Neural progenitor cell (in vitro differentiated cells): ENCODE results near the gene ZFHX3.

Experiments
- EZH2 ChIP-seq: fragments of 200-600 bp; sonication (generic); IDR thresholded peaks from 2 replicates; pipeline ENCODE4 v1.6.1; 2017; ENCODE audit warnings: antibody characterized with exemption, mild to moderate bottlenecking, moderate library complexity
- EZH2phosphoT487 ChIP-seq: fragments of 200-600 bp; sonication (generic); IDR thresholded peaks from 2 replicates; pipeline ENCODE4 v1.6.1; 2017; ENCODE audit warnings: antibody characterized with exemption
- TF ChIP-seq, protein P1 (sequence below): fragments of 200-600 bp; sonication (generic); IDR thresholded peaks from 2 replicates; pipeline ENCODE4 v1.5.1; 2017; ENCODE audit warnings: antibody characterized with exemption, mild to moderate bottlenecking

DNA sequence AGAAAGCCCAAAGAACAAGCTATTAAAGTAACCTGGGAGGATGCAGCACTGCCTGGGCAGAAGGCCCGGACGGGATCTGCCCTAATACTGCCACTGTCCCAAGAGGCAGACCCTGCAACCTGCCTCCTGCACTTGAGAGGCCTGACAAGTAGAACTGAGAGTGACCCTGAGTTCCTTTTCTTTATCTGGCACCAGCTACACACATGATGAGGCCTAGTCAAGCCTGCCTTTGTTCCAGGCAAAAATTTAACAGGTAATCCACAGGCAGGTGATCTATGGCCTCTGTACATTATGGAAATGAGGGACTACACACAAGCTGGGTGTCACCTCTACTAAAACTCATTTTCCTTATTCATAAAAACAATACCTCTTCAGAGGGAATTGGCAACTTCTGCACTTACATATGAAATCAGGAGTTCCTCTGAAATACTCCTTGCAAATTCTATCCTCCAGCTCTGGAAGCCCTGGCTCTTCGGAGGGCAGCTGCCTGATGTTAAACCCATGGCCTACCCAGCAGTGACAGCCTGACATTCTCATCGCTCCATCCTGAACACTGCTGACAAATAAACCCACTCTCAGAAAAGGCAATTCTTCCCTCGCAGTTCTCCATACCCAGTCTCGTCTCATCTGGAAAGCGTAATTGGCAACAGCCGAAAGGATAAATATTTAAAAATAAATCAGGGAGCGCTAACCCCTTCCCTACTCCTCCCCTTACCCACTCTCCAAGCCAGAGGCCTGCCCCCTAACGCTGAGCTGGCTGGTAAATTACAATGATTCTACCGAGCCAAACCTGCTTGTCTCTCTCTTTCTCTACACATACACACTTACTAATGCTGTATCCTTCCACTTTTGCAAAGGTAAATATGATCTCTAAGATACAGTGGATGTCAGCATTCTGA is 2.5 kb upstream of the ZFHX3 start:
- TF ChIP-seq, protein P1, sequence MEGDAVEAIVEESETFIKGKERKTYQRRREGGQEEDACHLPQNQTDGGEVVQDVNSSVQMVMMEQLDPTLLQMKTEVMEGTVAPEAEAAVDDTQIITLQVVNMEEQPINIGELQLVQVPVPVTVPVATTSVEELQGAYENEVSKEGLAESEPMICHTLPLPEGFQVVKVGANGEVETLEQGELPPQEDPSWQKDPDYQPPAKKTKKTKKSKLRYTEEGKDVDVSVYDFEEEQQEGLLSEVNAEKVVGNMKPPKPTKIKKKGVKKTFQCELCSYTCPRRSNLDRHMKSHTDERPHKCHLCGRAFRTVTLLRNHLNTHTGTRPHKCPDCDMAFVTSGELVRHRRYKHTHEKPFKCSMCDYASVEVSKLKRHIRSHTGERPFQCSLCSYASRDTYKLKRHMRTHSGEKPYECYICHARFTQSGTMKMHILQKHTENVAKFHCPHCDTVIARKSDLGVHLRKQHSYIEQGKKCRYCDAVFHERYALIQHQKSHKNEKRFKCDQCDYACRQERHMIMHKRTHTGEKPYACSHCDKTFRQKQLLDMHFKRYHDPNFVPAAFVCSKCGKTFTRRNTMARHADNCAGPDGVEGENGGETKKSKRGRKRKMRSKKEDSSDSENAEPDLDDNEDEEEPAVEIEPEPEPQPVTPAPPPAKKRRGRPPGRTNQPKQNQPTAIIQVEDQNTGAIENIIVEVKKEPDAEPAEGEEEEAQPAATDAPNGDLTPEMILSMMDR = no peak
- TF ChIP-seq EZH2 (no peak), EZH2phosphoT487 (no peak)
